A549 treated with GW870086 at 1 μM for 4 hours (cell line): Measurements from ENCODE around the gene TIMM23. TPM values are rescaled to one million over a fixed set of nuclear protein-coding genes. Genes with fewer than 3 reads are reported as not detected.

Experiments
- total RNA-seq: library from RNA; stranded (reverse); fragments of 200-300 nt; extraction: Qiagen RNA extraction; gene quantifications from 5 replicates; pipeline ENCODE4 v1.2.3, GENCODE V29; 2022; ENCODE audit warnings: low read depth

Gene TIMM23
- 153 to 158 TPM (median 156 TPM) in 5 replicates for total RNA-seq

GRCh38 chr10:45972106-45972812 is at the start of gene TIMM23:
Gene TIMM23, plus strand, starts transcription at chr10:45972489. Its CDS starts 136 bp downstream, at chr10:45972625.

GRCh38 chr10:46030091-46030937 is 58.0 kb downstream of the TIMM23 start, which contains the start of gene NCOA4:
Gene NCOA4, minus strand, starts transcription at chr10:46030623. Its CDS starts 13,943 bp downstream, at chr10:46016680.

GRCh38 chr10:46046261-46046660 is 74.0 kb downstream of the TIMM23 start, which contains the start of gene MSMB:
Gene MSMB, minus strand, starts transcription at chr10:46046269. Its CDS starts 32 bp downstream, at chr10:46046237.

Other genes with a start within 250 kb of the TIMM23 start
- gene WASHC2C, start 245.2 kb upstream of the TIMM23 start, total RNA-seq: 16.9 to 22.5 TPM (median 20.1 TPM) in 5 replicates
- gene AGAP4, start 125.0 kb upstream of the TIMM23 start, total RNA-seq: 4.5 to 10.7 TPM (median 9.0 TPM) in 5 replicates
- 82.0 to 99.3 TPM (median 91.1 TPM) in 5 replicates for gene NCOA4, start 58.1 kb downstream of the TIMM23 start, total RNA-seq
- 0.51 TPM in 1 of 5 replicates, not detected in the others for gene MSMB, start 73.8 kb downstream of the TIMM23 start, total RNA-seq